Colonic mucosa (tissue), 4 donors: ENCODE measurements around the gene TXNIP. TPM values are rescaled to one million over a fixed set of nuclear protein-coding genes. Genes with fewer than 3 reads are reported as not detected.

Source experiments
- DNase-seq: peaks from one replicate; pipeline ENCODE4 v3.0.0-alpha.2; 2020
- H3K27ac ChIP-seq: fragments of 200-600 bp; one replicate; pipeline ENCODE4 v1.8.0; 2021
- H3K27me3 ChIP-seq: fragments of 200-600 bp; one replicate; pipeline ENCODE4 v1.8.0; 2021
- H3K36me3 ChIP-seq: fragments of 200-600 bp; one replicate; pipeline ENCODE4 v1.8.0; 2021
- H3K4me1 ChIP-seq: fragments of 200-600 bp; one replicate; pipeline ENCODE4 v1.8.0; 2021; ENCODE audit warnings: mild to moderate bottlenecking
- H3K4me3 ChIP-seq: fragments of 200-600 bp; one replicate; pipeline ENCODE4 v1.8.0; 2021
- H3K9ac ChIP-seq, 2 donors: one replicate each; pipeline ENCODE4 v1.7.0; 2013; ENCODE audit warnings: control low read depth in 2 of 2, low read depth in 2 of 2, low read length in 2 of 2
- H3K9me3 ChIP-seq: fragments of 200-600 bp; one replicate; pipeline ENCODE4 v1.8.0; 2021
- intact Hi-C: fragments of 100-400 bp; cut with DNase I; formaldehyde crosslinking; loops from one replicate; pipeline ENCODE4 v1.14.1; 2022
- total RNA-seq, 2 donors: library from RNA; stranded (reverse); fragmentation: NEBNext Ultra II Directional in 1 of 2; extraction: Animal tissue kit (Norgen Biotek cat#: 25700) in 1 of 2; gene quantifications; one replicate each; pipeline ENCODE4 v1.2.1, GENCODE V29; 2021
- TF ChIP-seq, protein P1 (sequence below): fragments of 200-600 bp; IDR thresholded peaks from one replicate; pipeline ENCODE4 v1.8.0; 2022; ENCODE audit warnings: antibody characterized with exemption, mild to moderate bottlenecking
- donor health status: healthy.
- donor health status: DM: no; HTN: no; CAD: no.
- donor health status: DM: no; HTN: no; CAD: no.

The TXNIP gene
- total RNA-seq, 2 donors from 2014 or later = 302 to 496 TPM

DNA sequence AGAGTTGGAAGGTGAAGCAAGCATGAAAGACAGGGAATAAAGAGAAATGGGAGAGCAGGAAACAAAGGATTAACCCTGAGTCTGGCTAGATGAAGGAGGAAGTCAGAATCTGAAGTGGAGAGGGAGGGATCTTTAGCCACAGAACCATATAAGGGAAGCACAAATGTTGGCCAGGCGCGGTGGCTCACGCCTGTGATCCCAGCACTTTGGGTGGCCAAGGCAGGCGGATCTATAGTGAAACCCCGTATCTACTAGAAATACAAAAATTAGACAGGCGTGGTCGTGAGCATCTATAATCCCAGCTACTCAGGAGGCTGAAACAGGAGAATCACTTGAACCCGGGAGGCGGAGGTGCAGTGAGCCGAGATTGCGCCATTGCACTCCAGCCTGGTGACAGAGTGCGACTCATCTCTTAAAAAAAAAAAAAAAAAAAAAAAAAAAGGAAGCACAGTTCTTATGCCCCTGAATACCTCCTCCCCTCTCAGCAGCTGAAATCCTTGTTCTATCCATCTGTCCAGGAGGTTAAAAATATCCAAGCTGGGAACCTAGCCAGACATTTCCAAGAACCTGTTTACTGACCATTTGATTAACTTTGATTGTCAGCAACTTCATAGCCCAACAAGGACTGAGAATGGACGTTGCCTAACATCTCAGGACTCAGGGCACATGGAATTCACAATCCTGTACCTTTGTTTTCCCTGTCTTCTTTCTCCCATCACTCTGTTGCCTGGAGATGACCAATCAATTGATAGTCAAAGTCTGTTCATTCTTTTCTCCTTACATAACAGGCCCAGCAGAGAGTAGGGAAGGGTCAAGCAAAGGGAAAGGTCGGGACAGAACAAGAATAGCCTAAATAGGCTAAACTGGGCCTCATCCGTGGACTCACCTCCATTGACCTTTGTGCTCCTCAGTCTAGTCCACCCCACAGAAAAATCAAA, 10.6 kb downstream of the TXNIP start:
- TF ChIP-seq, protein P1, sequence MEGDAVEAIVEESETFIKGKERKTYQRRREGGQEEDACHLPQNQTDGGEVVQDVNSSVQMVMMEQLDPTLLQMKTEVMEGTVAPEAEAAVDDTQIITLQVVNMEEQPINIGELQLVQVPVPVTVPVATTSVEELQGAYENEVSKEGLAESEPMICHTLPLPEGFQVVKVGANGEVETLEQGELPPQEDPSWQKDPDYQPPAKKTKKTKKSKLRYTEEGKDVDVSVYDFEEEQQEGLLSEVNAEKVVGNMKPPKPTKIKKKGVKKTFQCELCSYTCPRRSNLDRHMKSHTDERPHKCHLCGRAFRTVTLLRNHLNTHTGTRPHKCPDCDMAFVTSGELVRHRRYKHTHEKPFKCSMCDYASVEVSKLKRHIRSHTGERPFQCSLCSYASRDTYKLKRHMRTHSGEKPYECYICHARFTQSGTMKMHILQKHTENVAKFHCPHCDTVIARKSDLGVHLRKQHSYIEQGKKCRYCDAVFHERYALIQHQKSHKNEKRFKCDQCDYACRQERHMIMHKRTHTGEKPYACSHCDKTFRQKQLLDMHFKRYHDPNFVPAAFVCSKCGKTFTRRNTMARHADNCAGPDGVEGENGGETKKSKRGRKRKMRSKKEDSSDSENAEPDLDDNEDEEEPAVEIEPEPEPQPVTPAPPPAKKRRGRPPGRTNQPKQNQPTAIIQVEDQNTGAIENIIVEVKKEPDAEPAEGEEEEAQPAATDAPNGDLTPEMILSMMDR = no peak
- no peak overlapping the region for H3K4me3 ChIP-seq
- no peak for DNase-seq
- peaks cover 13% of the 10 kb centered on the region for H3K4me1 ChIP-seq
- no peaks in the 10 kb centered on the region for H3K9me3 ChIP-seq
- peak overlapping the region; percentile 26 to 84 for H3K9ac ChIP-seq
- H3K36me3 ChIP-seq = no peaks in the 10 kb centered on the region
- intact Hi-C loops = no loop called here
- no peaks in the 10 kb centered on the region for H3K27me3 ChIP-seq
- H3K27ac ChIP-seq = peak overlapping the region; percentile 79

DNA sequence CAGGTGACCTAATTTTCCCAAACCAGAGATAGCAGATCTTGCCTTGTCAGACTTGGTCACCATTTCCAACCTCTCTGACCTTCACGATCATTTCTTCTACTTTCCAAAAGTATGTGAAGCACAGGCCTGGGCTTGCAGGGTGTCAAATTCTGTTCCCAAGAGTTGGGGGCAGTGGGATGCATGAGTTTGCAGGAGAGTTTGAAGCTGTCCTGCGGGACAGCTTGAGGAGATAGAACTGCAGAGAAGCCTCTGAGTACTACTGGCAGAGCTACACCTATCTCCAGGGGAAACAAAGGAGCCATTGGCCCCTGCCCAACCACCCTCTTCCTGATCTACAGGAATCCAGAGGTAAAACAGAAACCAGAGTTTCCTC, 11.3 kb downstream of the TXNIP start:
- TF ChIP-seq, protein P1 = no peak
- peaks cover 18% of the 10 kb centered on the region for H3K4me1 ChIP-seq
- peak overlapping the region; percentile 79 for H3K27ac ChIP-seq
- H3K9ac ChIP-seq = peak overlapping the region; percentile 26 to 84
- H3K27me3 ChIP-seq = no peaks in the 10 kb centered on the region
- H3K4me3 ChIP-seq = no peak overlapping the region
- no peaks in the 10 kb centered on the region for H3K36me3 ChIP-seq
- intact Hi-C loops = no loop called here
- no peak for DNase-seq
- H3K9me3 ChIP-seq = no peaks in the 10 kb centered on the region

DNA sequence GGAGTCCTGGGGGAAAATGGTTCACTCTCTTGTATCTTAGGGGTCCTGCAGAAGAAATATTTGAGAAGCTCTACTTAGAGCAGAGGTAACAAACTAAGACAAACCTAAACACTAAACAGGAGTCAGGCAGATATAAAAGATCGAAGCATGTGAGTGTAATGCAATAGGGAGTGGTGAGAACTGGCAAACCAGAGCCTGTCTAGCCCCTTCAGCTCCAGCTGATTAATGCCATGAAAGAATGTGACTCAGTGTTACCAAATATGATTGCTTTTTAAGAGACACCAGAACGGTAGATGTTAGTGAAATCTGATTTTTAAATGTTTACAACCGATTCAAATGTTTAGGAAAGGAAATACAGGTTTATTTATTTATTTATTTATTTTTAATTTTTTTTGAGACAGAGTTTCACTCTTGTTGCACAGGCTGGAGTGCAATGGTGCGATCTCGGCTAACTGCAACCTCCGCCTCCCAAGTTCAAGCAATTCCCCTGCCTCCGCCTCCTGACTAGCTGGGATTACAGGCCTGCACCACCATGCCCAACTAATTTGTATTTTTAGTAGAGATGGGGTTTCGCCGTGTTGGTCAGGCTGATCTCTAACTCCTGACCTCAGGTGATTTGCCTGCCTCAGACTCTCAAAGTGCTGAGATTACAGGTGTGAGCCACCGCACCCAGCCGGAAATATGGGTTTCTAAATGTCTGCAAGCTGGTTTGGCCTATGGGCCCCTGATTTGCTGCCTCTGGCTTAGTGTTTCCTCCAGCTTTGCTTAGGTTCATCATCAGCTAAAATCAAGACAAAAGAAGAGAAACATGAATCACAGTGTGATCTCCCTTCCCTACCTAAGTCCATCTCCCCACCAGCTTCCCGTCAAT, 12.2 kb downstream of the TXNIP start:
- peaks cover 18% of the 10 kb centered on the region for H3K4me1 ChIP-seq
- TF ChIP-seq, protein P1 = no peak
- H3K27ac ChIP-seq = peak overlapping the region; percentile 79
- no peaks in the 10 kb centered on the region for H3K9me3 ChIP-seq
- H3K27me3 ChIP-seq = no peaks in the 10 kb centered on the region
- intact Hi-C loops = no loop called here
- H3K36me3 ChIP-seq = no peaks in the 10 kb centered on the region
- peak overlapping the region in 1 of 2 donors; percentile 84 for H3K9ac ChIP-seq
- no peak for DNase-seq
- no peak overlapping the region for H3K4me3 ChIP-seq

DNA sequence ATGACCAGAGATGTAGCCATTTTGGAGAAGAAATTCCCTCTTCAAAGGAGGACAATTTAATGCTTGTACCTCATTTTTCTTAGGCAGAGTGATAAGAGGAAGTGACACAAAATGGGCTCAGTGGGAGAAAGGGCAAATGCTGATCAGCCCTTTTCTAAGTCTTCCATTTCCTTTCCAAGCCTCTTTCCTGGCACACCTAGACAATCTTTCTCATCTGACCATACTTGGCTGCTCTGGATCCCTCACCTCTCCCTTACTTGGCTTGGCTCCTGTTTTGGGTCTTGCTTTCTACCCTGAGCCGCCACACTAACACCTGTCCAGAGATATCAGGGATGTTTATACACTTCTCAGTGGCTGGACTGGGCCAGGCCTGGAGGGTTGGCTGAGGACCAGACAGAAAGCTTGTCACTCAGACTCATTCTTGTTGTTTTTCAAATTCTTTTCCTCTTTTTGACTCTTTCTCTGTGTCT, 13.1 kb downstream of the TXNIP start:
- Histone ChIP-seq H3K27ac (peak overlapping the region; percentile 79), H3K9ac (peak overlapping the region in 1 of 2 donors; percentile 60), H3K36me3 (no peaks in the 10 kb centered on the region), H3K27me3 (no peaks in the 10 kb centered on the region), H3K4me1 (peaks cover 24% of the 10 kb centered on the region), H3K4me3 (no peak overlapping the region), H3K9me3 (no peaks in the 10 kb centered on the region)
- peak; percentile 69 for DNase-seq
- TF ChIP-seq, protein P1 = no peak
- intact Hi-C loops = no loop called here

DNA sequence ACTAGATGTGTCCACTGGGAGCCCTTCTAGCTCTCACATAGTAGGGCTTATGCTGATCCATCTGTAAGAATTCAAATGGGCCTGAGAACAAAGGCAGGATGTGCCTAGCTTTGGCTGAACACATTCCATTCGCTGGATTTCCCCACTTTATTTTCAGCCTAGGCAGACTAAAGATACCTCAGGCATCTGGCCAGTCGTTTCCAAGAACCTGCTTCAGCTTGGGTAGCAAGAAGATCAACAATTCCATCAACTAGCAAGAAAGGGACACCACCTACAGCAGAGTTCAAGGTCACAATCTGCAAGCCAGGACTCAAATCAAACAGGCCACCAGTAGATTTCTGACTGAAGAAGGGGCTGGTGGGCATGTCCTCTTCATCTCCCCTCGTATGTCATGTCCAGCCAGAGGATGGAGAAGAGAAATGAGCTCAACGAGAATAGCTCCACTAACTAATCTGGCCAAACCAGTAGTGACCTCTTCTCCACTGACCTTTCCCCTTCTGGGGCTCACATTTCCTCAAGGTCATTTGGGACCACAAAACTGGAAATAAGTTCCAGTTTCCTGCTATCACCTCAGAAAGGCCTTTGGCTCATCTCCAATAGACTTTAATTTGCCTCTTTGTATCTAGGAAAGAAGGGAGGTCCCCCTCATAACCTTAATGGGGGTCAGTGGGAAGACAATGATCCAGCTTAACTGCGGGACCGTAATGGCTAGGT, 14.2 kb downstream of the TXNIP start:
- Histone ChIP-seq H3K4me1 (peaks cover 33% of the 10 kb centered on the region), H3K9ac (peak overlapping the region in 1 of 2 donors; percentile 19), H3K27ac (no peak overlapping the region), H3K4me3 (no peak overlapping the region), H3K27me3 (no peaks in the 10 kb centered on the region), H3K36me3 (no peaks in the 10 kb centered on the region), H3K9me3 (no peaks in the 10 kb centered on the region)
- TF ChIP-seq, protein P1 = no peak
- DNase-seq = no peak
- intact Hi-C loops = no loop called here
